GM13976 (cell line): ENCODE results near the gene SLC22A3.
"Not testable (repeated sequence)": the region's sequence is repeated elsewhere in the genome, so short reads cannot be mapped to it uniquely, and the experiment has no call there.

Experiments
- DNase-seq: peaks from one replicate; pipeline ENCODE4 v3.0.0; 2012; ENCODE audit warnings: low spot score
- in situ Hi-C: fragments of 300-500 bp; cut with MboI; formaldehyde crosslinking; loops from one replicate; pipeline ENCODE4 v1.12.0; 2022; ENCODE audit warnings: low sequenced_read_pairs, mixed read lengths, inconsistent platforms; ENCODE audit not compliant: unreplicated experiment
- TF ChIP-seq, protein P1 (sequence below): IDR thresholded peaks from 2 replicates; pipeline ENCODE4 v1.5.1; 2012; ENCODE audit warnings: borderline replicate concordance, mild to moderate bottlenecking; ENCODE audit not compliant: insufficient read depth; ENCODE audit errors: extremely low read depth, missing control alignments, control extremely low read depth

SLC22A3 gene

DNA sequence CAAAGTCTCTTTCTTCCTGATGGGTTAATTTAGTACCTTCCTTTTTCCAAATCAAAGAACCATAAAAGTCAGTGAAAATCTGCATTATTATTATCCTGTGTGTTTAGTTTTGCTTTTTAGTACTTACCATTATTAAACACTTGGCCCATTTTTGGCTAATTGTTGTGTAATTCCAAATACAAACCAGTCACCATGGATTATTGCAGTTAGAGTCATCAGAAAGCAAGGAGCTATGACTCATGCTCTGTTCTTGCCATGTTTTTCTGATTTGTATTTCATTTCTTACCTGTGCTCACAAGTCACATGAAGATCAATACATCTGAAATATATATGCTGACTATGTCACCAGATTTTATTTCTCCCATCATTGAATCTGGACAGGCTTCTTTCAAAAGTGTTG is 31.3 kb downstream of the SLC22A3 start:
- DNase-seq: no peak
- TF ChIP-seq, protein P1, sequence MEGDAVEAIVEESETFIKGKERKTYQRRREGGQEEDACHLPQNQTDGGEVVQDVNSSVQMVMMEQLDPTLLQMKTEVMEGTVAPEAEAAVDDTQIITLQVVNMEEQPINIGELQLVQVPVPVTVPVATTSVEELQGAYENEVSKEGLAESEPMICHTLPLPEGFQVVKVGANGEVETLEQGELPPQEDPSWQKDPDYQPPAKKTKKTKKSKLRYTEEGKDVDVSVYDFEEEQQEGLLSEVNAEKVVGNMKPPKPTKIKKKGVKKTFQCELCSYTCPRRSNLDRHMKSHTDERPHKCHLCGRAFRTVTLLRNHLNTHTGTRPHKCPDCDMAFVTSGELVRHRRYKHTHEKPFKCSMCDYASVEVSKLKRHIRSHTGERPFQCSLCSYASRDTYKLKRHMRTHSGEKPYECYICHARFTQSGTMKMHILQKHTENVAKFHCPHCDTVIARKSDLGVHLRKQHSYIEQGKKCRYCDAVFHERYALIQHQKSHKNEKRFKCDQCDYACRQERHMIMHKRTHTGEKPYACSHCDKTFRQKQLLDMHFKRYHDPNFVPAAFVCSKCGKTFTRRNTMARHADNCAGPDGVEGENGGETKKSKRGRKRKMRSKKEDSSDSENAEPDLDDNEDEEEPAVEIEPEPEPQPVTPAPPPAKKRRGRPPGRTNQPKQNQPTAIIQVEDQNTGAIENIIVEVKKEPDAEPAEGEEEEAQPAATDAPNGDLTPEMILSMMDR: no peak
- in situ Hi-C loops: no loop called here

DNA sequence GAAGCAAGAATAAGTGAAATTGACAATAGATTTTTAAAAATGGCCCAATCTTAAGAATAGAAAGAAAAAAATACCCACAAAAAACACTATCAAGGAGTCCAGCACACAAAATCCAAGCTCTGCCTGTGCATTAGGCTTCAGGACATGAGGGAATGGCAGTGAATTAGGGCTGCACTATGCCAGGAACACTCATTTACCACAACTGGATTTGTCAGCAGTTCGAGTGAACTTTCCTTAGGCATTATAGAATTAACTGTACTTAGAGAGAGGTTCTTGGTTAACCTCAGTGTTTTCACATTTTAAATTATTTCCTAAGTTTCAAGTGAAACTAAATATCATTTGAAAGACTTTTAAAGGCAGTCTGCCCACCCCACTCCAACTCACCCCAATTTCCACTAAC is 34.8 kb downstream of the SLC22A3 start:
- TF ChIP-seq, protein P1: no peak
- DNase-seq: no peak
- in situ Hi-C loops: no loop called here

DNA sequence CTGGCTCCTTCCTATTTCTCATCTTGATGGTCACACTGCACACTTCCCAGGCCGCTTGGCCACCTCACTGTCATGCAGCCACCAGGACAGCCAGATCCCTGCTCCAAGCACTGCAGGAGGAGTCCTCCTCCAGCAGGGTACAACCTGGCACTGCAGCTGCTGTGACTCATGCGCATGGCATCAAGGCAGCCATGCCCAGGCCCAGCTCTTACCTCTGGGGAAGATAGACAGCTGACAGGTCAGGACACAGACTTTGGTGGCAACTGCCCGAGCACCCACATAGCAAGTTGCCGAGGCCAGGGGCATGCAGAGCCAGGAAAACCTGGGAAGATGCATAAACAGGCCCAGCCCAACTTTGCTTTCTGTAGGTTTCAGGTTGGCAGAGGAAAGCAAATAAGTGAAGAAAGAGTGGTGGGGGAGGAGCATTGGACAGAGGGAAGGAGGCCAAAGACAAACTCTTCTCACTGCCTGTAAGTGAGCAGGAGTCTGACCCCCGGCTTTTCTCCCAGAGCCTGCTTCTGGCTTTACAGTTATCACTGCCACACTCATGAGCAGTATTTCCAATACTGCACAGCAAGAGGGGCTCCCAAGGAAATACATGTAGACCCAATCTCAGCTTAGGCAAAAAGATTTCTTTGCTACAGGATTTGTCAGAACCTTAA is 38.8 kb downstream of the SLC22A3 start:
- in situ Hi-C loops: no loop called here
- TF ChIP-seq, protein P1: no peak
- no peak for DNase-seq

DNA sequence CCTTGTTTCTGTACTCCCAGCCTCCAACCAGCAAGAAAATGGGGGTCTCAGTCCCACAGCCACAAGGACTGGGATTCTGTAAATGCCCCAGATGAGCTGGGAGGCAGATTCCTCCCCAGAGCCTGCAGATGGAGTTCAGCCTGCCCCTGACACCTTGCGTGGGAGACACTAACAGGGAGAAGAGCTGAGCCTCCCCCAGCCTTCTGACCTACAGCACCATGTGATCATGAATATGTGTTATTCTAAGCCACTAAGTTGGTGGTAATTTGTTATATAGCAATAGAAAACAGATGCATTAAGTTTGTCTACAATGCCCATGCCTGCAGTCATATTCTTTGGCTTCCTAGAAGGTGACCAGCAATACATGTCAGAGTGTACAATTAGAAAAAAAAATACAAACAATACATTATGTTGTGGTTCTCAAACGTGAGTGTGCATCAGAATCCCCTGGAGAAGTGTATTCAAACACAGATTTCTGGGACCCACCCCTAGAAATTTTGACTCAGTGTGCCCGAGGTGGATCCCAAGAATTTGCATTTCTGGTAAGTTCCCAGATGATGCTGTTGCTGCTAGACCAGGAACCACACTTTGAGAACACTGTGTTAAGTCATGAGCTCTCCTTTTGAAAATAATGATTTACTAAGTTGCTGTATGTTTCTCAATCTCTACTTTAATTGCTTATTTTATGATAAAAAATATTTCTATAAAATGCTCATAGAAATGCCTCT is 39.9 kb downstream of the SLC22A3 start:
- TF ChIP-seq, protein P1: no peak
- no peak for DNase-seq
- in situ Hi-C loops: no loop called here

DNA sequence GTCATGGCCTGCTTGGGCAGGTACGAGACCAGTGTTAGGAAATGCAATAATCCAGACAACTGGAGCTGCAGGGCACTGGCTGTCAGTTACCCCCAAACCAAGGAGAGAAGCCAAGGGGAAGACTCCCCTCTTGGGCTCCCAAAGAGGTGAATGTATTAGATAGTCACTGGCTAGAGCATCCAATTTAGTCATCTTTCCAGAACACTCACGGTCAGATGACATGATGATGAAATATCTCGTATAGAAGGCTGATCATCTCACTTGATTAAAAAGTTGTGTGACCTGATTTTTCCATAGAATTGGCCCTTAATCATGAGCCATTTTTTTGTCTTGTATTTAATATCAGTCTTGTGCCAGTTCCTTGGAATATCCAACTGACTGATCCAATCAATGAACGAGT is 40.7 kb downstream of the SLC22A3 start:
- in situ Hi-C loops: no loop called here
- no peak for DNase-seq

DNA sequence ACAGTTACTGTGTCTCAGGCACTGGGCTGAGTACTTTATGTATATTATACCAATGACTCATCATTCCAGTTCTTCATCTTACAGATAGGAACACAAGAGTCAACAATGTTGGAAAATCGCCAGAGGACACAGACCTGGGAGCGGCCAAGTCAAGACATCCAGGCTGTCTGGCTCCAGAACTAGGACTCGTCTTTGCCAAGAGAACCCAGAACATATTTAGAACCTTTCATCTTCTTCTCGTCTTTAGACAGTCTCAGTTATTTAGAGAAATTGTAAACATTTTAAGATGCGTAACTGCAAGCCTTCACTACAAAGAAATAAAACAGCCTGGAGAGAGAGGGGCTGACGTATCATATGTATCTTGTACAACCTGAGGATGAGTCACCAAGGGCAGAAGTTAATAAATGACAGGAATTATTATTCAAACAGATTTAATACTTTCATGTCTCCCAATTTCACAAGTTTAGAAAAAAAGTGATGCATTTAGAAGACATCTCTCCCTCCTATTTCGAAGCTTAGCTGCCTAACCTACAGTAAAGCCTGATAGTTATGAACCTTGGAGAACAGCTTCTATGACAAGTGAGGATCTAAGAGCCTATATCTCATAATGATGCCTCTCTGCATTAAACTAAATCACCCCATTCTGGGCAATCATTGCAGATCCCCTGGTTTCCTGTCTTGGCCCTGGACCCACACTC is 43.4 kb downstream of the SLC22A3 start:
- DNase-seq: no peak
- TF ChIP-seq, protein P1: no peak
- in situ Hi-C loops: no loop called here

More for the DNA sequence above, 40.7 kb downstream of the SLC22A3 start:
- TF ChIP-seq, protein P1: no peak

DNA sequence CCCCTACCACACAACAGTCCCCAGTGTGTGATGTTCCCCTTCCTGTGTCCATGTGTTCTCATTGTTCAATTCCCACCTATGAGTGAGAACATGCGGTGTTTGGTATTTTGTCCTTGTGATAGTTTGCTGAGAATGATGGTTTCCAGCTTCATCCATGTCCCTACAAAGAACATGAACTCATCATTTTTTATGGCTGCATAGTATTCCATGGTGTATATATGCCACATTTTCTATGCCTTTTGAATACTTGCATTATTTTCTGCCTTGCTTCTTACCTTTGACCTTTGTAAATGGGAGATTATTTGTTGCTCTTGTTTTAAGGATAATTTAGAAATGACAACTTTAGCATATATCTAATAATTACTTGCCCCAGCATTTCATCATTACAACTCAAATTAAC is 45.3 kb downstream of the SLC22A3 start:
- DNase-seq, in situ Hi-C loops: not testable (repeated sequence)
